HG03135 (cell line): Measurements from ENCODE around the gene ETNK2.
"Not testable (repeated sequence)": the region's sequence is repeated elsewhere in the genome, so short reads cannot be mapped to it uniquely, and the experiment has no call there.

Source experiments
- ATAC-seq: cut with Tn5 transposase; IDR thresholded peaks from one replicate; pipeline ENCODE4 v1.9.1; 2021; ENCODE audit warnings: mild to moderate bottlenecking, moderate library complexity; ENCODE audit not compliant: unreplicated experiment

ETNK2 gene

DNA sequence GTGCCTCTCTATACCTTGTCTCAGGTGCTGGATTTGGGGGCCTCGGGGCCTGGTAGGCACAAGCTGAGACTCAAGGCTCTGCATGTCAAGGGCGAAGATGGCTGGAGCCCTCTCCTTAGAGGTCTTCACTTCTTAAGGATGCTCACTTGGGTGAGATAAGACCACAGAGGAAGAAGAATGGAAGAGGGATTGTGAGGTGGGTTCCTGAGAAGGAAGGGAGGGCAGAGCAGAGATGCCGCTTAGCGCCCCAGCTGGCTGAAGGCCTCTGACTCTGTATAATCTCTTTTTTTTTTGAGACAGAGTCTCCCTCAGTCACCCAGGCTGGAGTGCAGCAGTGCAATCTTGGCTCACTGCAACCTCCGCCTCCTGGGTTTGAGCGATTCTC, 46.7 kb downstream of the ETNK2 start:
- ATAC-seq: no peak

GRCh38 chr1:204104331-204105130, 47.3 kb downstream of the ETNK2 start:
- no peak for ATAC-seq

- no peak for ATAC-seq
Observed at GRCh38 chr1:204103431-204103741, 48.5 kb downstream of the ETNK2 start.

DNA sequence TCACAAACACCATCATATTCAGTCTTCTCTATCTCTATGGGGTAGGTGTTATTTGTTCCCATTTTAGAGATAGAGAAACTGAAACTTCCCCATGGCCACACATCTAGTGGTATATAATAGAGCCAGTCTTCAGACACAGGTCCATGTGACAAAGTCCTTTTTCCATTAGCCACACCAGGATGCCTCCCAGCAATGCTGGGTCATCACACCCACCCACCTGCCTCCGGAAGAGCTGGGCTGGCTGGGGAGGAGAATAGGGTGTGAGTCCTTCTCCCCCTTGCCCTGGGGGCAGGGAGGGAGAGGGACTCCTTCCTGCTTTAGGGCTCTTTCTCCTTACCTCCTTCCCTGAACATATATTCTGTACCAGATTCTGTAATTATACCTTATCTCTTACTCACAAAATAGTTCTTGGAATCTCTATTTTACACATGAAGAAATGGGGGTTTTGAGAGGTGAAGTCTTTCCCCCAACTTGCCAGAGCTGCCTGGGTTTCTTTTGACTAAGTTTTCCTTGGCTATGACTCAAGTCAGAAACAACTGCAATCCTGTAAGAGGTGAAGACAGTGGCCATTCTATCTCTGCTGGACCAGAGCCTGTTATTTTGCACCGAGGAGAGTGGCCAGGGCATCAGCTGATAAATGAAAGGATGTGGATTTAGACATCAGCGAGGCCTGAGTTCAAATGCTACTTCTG, 49.0 kb downstream of the ETNK2 start:
- ATAC-seq: no peak

GRCh38 chr1:204102029-204102611, 49.7 kb downstream of the ETNK2 start:
- ATAC-seq: no peak

GRCh38 chr1:204099754-204100153, 52.1 kb downstream of the ETNK2 start:
- not testable (repeated sequence) for ATAC-seq

- ATAC-seq: no peak
Observed at GRCh38 chr1:204098683-204099082, 53.2 kb downstream of the ETNK2 start.

DNA sequence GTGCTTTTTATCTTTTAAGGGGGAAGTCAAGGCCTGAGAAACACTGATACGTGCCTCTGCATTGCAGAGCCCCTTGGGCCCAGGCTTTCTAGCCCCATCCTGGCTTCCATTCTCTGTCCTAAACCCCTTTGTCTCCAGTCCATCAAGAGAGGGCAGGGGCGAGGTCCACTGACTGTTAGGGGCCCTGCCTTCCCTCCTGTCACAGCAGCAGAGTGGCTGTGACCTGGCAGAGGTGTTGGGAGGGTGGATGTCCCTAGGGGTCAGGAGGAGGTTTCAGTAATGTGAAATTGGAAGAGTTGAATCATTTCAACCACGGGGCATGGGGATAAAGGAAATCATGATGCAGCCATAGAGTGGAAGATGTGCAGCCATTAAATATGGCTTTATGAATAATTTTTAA, 54.9 kb downstream of the ETNK2 start:
- no peak for ATAC-seq

DNA sequence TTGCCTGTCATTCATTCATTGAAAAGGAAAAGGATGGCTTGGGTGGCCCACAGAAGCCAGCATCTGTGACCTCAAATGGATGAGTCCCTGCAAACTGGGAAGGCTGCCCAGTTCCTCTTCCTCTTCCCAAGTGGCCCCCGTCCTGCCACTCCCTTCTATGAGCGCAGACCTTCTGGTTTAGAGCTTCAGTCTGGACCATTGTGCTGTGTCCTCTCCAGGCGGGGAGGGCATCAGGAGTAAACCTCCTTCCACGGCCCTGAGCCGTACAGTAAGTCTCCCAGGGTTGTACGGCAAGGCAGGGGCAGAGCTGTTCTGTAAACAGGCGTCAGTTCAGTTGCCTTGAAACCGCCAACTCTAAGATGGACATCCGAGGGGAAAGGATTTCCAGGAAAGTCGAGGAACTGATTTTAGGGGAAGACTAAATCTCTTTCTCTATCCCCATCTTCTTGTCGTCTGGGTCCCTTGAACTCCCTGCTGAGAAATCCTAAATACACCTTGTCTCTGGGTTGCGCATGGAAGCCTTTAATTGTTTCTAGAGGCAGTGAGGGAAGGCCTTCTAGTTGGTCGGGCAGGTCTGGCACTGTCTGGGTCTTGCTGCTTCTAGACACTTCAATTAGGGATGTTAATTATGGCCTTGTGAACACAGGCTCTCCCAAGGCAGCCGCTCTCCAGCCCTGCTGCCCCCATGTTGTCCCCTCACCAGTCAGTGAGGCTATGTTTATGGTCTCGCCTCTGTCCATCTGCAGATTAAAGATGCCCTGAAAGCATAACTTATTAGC, 56.8 kb downstream of the ETNK2 start:
- no peak for ATAC-seq

DNA sequence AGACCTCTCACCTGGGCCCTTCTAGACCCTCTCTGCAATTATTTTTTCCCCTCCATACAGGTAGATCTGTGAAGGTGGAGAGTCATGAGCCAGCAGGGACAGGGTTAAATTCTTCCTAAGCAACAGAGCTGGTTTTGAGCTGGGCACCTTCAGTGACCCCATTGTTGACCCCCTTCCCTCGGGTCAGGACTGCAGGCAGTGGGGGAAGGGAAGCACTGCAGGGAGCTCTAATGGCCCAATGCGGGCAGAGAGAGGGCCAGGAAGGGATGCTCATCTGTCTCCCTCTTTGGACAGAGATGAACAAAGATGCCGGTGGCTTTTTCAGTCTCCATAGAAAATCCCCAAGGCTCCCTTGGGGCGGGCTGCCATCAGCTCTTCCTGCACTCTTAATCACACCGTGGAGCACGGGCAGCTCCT, 57.5 kb downstream of the ETNK2 start:
- no peak for ATAC-seq

- no peak for ATAC-seq
Observed at GRCh38 chr1:204093781-204094180, 58.1 kb downstream of the ETNK2 start.

DNA sequence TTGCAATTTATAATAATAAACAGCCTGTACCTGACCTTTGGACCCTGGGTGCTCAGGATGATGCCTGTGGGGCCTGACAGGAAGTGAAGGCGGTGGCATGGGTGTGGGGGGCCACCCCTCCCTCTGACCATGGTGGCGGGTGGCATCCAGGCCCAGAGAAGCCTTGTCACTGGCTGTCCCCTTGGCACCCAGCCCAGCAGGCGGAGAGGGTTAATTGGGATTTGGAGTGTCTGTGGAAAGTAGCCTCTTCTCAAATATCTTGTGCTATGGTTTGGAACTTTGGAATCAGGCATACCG, 58.5 kb downstream of the ETNK2 start:
- ATAC-seq: no peak

- ATAC-seq: no peak
Observed at GRCh38 chr1:204092632-204093420, 59.0 kb downstream of the ETNK2 start.

DNA sequence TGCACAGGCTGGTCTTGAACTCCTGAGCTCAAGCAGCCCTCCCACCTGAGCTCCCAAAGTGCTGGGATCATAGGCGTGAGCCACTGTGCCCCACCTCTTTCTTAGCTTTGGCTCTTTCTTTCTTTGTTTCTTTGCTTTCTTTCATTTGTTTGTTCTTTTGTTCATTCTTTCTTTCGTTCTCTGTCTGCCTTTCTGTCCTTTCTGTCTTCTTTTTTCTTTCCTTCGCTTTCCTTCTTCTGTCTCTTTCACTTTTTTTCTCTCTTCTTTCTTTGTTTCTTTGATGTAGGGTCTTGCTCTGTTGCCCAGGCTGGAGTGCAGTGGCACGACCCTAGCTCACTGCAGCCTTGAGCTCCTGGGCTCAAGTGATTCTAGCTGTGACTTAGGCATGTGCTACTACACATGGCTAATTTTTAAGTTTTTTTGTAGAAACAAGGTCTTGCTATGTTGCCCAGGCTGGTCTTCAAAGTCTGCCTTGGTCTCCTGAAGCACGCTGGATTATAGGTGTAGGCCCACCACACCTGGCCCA, 60.0 kb downstream of the ETNK2 start:
- no peak for ATAC-seq

- ATAC-seq: no peak
Observed at GRCh38 chr1:204091066-204091465, 60.8 kb downstream of the ETNK2 start.

DNA sequence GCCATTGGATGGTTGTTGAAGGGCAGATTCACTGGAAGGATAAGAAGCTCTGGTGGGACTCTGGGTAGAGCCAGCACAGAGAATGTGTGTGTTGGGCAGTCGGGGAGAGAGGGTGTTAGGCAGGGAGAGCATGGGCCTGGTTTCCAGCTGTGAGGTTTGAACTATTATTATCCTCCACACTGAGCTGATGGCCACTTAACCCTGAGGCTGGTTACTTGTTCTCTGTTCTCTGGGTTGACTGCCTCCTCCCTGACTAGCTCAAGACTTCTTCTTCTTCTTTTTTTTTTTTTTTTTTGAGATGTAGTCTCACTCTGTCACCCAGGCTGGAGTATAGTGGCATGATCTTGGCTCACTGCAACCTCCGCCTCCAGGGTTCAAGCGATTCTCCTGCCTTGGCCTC, 61.7 kb downstream of the ETNK2 start:
- not testable (repeated sequence) for ATAC-seq

DNA sequence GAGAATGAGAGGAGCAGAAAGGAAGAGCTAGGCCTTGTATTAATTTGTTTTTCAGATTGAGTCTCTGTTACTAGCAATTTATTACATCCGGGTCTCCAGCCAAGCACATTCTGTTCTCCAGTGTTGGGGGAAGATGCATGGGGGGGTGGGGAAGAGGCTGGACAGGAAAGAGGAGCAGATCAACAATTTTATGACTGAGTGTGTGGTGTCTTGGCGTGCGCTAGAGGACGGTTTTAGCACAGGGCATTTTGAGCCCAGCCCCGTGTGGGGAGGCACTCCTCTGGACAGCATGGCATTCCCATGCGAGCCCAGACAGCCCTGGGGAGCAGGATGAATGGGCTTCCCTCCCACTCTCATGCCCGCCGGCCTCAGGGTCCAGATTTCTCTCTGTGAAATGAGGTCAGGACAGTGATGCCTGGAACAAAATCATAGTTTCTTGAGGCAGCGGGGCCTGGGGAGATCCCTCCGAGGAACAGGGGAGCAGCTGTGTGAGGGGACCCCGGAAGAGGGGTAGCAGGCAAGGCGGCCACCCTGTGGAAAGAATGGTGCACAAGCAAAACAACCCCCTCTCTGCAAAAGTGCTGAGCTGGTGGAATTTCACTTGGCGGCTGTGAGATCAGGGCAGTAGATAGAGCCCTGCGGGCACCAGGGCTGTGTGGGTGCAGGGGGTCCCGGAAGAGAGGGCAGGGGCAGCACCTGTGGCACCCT, 62.6 kb downstream of the ETNK2 start:
- ATAC-seq: no peak

DNA sequence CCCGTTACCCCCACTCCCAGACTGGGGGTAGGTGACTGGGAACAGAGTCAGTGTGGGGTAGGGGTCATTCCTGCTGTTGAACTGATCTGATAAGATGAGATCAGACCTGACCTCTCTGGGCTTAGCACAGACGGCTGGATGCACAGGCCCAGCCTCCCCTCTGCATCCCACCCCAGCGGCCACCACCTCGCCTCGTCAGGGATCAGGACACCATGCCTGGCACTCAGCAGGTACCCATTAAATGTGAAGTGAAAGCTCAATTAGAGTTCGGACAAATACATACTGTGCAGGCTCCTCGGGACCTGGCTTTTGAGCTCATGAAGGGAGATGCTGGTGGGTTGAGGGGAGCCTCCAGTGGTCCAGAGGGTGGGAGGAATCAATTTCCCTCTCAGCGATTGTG, 63.2 kb downstream of the ETNK2 start:
- ATAC-seq: no peak

DNA sequence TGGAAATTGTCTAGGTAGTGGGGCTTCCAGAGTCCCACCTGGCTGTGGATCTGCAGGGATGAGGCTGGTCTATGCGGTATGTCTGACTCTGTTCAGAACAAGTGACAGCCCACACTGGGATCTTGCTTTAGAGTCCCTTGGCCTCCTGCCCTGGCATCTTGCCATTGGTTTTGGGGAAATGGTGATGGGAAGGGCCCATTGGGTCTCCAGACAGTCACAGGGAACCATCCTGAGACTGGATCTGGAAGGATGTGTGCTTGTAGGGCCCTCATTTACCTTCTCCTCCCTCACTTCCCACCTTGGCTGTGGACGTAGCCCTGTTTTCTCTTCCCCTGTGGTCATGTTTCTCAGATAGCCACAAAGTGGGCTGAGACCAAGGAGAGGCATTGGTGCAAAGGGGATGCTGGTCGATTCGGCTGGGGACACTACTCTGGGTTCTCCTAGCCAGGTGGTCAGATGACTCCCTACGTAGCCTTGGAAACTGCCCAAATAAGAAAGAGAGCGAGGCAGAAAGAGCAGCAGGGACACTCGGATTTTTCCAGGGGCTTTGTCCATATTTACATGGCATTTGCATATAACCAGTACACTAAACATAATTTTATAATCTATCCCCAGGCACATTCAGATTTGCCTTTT, 63.8 kb downstream of the ETNK2 start:
- ATAC-seq: no peak
